Measurements from ENCODE around the gene USP2. TPM values are rescaled to one million over a fixed set of nuclear protein-coding genes. Genes with fewer than 3 reads are reported as not detected.

Gene USP2
- total and polyA plus RNA-seq, 2 of the 4 experiments (the other 2 are of a cell fraction) = 0.18 to 0.79 TPM

DNA sequence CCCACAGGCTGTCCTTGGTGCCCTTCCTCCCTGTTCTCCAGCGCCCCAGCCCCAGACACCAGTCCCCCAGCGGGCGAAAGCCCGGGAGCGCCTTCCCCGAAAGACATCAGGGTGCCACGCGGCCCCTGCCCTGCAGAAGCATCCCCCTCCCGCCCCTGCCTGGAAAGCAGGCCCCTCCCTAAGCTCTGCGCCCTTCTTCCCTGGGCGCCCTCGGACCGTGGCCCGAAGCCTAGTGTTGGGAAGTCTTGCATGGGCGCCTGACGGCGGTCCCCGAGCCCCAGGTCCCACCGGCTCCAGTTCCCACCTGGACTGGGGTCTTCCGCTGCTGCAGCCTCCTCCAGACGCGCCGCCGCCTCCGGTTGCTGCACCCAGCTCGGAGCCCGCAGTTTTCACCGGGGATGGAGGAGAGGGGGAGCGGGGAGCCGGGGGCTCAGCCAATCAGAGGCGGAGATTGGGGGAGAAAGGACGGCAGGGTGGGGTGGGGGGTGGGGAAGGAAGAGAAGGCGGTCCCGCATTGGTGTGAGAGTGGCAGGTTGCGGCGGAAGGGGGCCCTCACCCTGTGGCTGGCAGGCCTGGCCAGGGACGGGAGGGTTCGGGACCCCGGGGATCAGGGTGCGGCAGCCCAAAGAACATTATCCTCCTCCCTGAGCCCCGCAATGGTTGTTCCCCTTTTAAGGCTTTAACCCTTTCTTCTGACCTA, 41.5 kb upstream of the USP2 start, which contains the start of gene THY1 (continued):
- TF ChIP-seq RCOR1 (IDR thresholded peaks at IDR 0.05; ENCODE audit: insufficient replicate concordance, low read length) (no peak), POLR2A (IDR thresholded peaks at IDR 0.05; ENCODE audit: low read depth, low read length) (0 out of 2 replicates have a peak, but pooled peaks have one; percentile 29), MAFK (IDR thresholded peaks at IDR 0.05; ENCODE audit: low read depth, low read length) (no peak), MXI1 (IDR thresholded peaks at IDR 0.05; ENCODE audit: borderline replicate concordance, low read depth, low read length) (no peak), NFE2L2 (IDR thresholded peaks at IDR 0.05; ENCODE audit: low read depth, low read length) (no peak)

All from IMR-90 (cell line).